ENCODE results near the gene SPNS2. TPM values are rescaled to one million over a fixed set of nuclear protein-coding genes. Genes with fewer than 3 reads are reported as not detected.

SPNS2 gene
- total RNA-seq, 1 donor from 2014 or later = not detected

DNA sequence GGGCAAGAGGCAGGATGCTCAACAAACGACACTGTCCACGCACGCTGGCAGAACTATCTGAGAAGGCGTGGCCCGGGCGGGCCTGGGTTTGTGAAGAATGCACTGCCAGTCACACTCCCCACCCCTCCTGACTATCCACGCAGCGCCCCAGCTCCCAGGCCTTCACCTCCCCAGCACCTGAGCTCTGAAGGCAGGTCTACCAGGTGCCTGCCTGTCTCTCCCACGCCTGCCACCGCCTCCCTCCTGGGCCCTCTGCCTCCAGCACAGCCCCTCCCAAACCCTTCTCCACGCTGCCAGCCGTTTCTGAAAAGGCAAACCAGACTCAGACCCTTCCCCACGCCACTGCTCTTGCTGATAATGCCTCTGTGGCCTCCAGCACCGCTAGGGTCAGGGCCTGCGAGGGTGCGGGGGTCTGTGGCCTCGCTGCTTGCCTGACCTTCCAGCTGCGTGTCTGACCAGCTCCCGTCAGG, 44.9 kb downstream of the SPNS2 start:
- Mint-ChIP-seq H3K9me3 (ENCODE audit: unreplicated experiment) (no peaks in the 10 kb centered on the region), H3K27me3 (ENCODE audit: unreplicated experiment) (no peaks in the 10 kb centered on the region), H3K4me3 (ENCODE audit: unreplicated experiment) (no peak overlapping the region), H3K36me3 (ENCODE audit: unreplicated experiment) (peaks cover 18% of the 10 kb centered on the region), H3K4me1 (ENCODE audit: unreplicated experiment) (no peaks in the 10 kb centered on the region), H3K27ac (ENCODE audit: unreplicated experiment) (no peak overlapping the region)
- DNase-seq (ENCODE audit: extremely low spot score, unreplicated experiment) = no peak
- TF ChIP-seq, protein P1, sequence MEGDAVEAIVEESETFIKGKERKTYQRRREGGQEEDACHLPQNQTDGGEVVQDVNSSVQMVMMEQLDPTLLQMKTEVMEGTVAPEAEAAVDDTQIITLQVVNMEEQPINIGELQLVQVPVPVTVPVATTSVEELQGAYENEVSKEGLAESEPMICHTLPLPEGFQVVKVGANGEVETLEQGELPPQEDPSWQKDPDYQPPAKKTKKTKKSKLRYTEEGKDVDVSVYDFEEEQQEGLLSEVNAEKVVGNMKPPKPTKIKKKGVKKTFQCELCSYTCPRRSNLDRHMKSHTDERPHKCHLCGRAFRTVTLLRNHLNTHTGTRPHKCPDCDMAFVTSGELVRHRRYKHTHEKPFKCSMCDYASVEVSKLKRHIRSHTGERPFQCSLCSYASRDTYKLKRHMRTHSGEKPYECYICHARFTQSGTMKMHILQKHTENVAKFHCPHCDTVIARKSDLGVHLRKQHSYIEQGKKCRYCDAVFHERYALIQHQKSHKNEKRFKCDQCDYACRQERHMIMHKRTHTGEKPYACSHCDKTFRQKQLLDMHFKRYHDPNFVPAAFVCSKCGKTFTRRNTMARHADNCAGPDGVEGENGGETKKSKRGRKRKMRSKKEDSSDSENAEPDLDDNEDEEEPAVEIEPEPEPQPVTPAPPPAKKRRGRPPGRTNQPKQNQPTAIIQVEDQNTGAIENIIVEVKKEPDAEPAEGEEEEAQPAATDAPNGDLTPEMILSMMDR (IDR thresholded peaks at IDR 0.05) = no peak

DNA sequence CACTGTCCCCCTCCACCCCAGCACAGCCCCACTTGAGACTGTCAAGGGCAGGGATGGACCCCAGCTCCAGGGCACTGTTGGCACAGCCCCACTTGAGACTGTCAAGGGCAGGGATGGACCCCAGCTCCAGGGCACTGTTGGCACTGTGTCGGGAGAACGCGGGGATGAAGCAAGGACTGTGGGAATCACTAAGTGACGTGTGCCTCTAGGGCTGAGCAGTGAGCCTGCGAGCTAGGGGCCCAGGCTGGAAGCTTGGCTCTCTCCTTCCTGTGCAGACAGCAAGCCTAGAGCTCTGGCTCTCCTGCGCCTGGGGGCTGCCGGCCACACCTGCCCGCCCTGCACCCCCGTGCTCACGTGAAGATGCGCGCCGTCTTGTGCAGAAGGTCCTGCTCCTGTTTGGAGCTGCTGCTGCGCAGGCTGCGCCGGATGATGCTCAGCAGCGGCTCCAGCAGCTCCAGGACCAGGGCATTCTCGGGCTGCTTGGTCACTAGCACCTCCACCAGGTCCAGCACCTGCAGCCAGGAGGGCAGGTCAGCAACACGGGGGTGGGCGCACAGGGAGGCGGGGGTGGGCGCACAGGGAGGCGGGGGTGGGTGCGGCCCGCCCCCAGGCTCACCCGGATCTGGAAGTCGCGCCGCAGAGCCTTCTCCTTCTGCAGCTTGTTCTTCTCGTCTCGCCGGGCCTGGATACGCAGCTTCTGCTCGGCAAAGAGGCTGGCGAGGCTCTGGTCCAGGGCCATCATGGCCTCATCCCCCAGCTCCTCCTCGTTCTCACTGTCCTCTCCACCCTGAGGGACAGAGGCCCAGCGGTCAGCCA, 45.7 kb downstream of the SPNS2 start:
- no peaks in the 10 kb centered on the region for H3K27me3 Mint-ChIP-seq (ENCODE audit: unreplicated experiment)
- TF ChIP-seq, protein P1 (IDR thresholded peaks at IDR 0.05) = no peak
- no peak overlapping the region for H3K4me3 Mint-ChIP-seq (ENCODE audit: unreplicated experiment)
- H3K9me3 Mint-ChIP-seq (ENCODE audit: unreplicated experiment) = no peaks in the 10 kb centered on the region
- H3K4me1 Mint-ChIP-seq (ENCODE audit: unreplicated experiment) = no peaks in the 10 kb centered on the region
- no peak overlapping the region for H3K27ac Mint-ChIP-seq (ENCODE audit: unreplicated experiment)
- H3K36me3 Mint-ChIP-seq (ENCODE audit: unreplicated experiment) = peaks cover 18% of the 10 kb centered on the region
- no peak for DNase-seq (ENCODE audit: extremely low spot score, unreplicated experiment)

DNA sequence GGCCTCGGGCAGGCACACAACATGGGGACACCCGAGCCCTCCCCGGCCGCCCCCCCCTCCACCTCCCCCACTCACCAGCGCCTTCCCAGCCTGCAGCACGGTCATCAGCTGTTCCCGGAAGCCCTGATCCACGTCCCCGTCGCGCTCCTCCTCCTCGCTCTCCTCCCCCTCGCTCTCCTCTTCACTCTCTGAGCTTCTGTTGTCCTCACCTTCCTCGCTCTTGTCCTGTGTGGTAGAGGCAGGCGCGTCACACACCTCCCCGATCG, 46.2 kb downstream of the SPNS2 start:
- Mint-ChIP-seq H3K36me3 (ENCODE audit: unreplicated experiment) (peaks cover 16% of the 10 kb centered on the region), H3K27me3 (ENCODE audit: unreplicated experiment) (no peaks in the 10 kb centered on the region), H3K4me3 (ENCODE audit: unreplicated experiment) (no peak overlapping the region), H3K4me1 (ENCODE audit: unreplicated experiment) (no peaks in the 10 kb centered on the region), H3K27ac (ENCODE audit: unreplicated experiment) (no peak overlapping the region), H3K9me3 (ENCODE audit: unreplicated experiment) (no peaks in the 10 kb centered on the region)
- TF ChIP-seq, protein P1 (IDR thresholded peaks at IDR 0.05) = no peak
- no peak for DNase-seq (ENCODE audit: extremely low spot score, unreplicated experiment)

DNA sequence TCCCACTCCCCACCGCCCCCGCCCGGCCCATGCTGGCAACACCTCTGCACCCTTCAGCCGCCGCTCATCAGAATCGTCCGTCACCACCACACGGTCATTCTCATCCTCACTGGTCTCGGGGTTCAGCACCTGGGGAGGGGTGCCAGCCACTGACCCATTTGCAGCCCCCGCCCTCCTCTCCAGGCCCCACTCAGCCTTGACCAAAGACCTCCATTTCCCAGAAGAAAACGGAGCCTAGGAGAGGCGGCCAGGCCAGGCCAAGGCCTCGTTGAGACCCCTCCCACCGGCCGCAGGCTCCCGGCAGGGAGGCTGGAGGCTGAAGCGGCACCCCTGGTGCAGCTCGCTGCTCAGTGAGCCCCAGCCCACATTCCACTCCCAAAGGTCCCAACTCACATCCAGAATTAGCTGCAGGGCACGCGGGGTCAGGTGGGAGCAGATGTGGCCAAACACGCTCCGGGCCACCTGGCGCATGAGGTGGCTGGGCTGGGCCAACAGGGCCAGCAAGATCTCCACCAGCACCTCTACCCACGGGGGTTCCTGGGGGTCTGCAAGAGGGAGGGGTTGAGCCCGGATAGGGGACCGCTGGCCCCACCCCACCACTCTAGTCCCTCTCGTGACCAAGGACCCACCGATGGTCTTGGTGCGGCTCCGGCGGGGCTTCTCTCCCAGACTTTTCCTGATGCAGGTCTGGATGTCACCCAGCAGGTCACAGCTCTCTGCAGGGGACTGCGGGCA, 46.7 kb downstream of the SPNS2 start:
- no peaks in the 10 kb centered on the region for H3K9me3 Mint-ChIP-seq (ENCODE audit: unreplicated experiment)
- no peak for DNase-seq (ENCODE audit: extremely low spot score, unreplicated experiment)
- H3K27ac Mint-ChIP-seq (ENCODE audit: unreplicated experiment) = no peak overlapping the region
- H3K36me3 Mint-ChIP-seq (ENCODE audit: unreplicated experiment) = peaks cover 20% of the 10 kb centered on the region
- H3K27me3 Mint-ChIP-seq (ENCODE audit: unreplicated experiment) = no peaks in the 10 kb centered on the region
- H3K4me1 Mint-ChIP-seq (ENCODE audit: unreplicated experiment) = no peaks in the 10 kb centered on the region
- TF ChIP-seq, protein P1 (IDR thresholded peaks at IDR 0.05) = no peak
- no peak overlapping the region for H3K4me3 Mint-ChIP-seq (ENCODE audit: unreplicated experiment)

Measured in osteocyte (in vitro differentiated cells).